ENCODE data around the gene RNASE13. TPM values are rescaled to one million over a fixed set of nuclear protein-coding genes. Genes with fewer than 3 reads are reported as not detected.

RNASE13 gene
- total RNA-seq, 1 experiment from 2014 or later: not detected

GRCh38 chr14:21078726-21079125 is 44.1 kb upstream of the RNASE13 start:
- ChIA-PET CTCF (interaction anchor here (0.6 to 8.4 kb wide), 5 partner anchors 11 to 255 kb away, joined by 3 to 60 read pairs (median 4); no protein-coding TSS in a partner anchor), POLR2A (no interaction called here)
- TF ChIP-seq, protein P1, sequence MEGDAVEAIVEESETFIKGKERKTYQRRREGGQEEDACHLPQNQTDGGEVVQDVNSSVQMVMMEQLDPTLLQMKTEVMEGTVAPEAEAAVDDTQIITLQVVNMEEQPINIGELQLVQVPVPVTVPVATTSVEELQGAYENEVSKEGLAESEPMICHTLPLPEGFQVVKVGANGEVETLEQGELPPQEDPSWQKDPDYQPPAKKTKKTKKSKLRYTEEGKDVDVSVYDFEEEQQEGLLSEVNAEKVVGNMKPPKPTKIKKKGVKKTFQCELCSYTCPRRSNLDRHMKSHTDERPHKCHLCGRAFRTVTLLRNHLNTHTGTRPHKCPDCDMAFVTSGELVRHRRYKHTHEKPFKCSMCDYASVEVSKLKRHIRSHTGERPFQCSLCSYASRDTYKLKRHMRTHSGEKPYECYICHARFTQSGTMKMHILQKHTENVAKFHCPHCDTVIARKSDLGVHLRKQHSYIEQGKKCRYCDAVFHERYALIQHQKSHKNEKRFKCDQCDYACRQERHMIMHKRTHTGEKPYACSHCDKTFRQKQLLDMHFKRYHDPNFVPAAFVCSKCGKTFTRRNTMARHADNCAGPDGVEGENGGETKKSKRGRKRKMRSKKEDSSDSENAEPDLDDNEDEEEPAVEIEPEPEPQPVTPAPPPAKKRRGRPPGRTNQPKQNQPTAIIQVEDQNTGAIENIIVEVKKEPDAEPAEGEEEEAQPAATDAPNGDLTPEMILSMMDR (IDR thresholded peaks at IDR 0.05; ENCODE audit: unreplicated experiment): no peak
- Mint-ChIP-seq H3K9me3 (ENCODE audit: unreplicated experiment) (no peaks in the 10 kb centered on the region), H3K4me1 (ENCODE audit: insufficient read depth, unreplicated experiment) (no peaks in the 10 kb centered on the region), H3K27me3 (ENCODE audit: insufficient read depth, unreplicated experiment) (no peaks in the 10 kb centered on the region), H3K4me3 (ENCODE audit: unreplicated experiment) (no peak overlapping the region), H3K36me3 (ENCODE audit: insufficient read depth, unreplicated experiment) (peaks cover 5% of the 10 kb centered on the region), H3K27ac (ENCODE audit: low read depth, unreplicated experiment) (no peak overlapping the region)
- DNase-seq (ENCODE audit: unreplicated experiment): no peak
- no TSS peak for BruUV-seq (replicated peaks)
- intact Hi-C loops (cut with micrococcal nuclease): no loop called here

GRCh38 chr14:21078287-21078686 is 43.7 kb upstream of the RNASE13 start:
- Mint-ChIP-seq H3K36me3 (ENCODE audit: insufficient read depth, unreplicated experiment) (peaks cover 8% of the 10 kb centered on the region), H3K4me3 (ENCODE audit: unreplicated experiment) (no peak overlapping the region), H3K27me3 (ENCODE audit: insufficient read depth, unreplicated experiment) (no peaks in the 10 kb centered on the region), H3K9me3 (ENCODE audit: unreplicated experiment) (no peaks in the 10 kb centered on the region), H3K27ac (ENCODE audit: low read depth, unreplicated experiment) (no peak overlapping the region), H3K4me1 (ENCODE audit: insufficient read depth, unreplicated experiment) (peaks cover 4% of the 10 kb centered on the region)
- POLR2A ChIA-PET: no interaction called here
- CTCF ChIA-PET: interaction anchor here (1.1 to 8.4 kb wide), 3 partner anchors 11 to 64 kb away, joined by 4 to 60 read pairs (median 7); no protein-coding TSS in a partner anchor
- intact Hi-C loops (cut with micrococcal nuclease): no loop called here
- TF ChIP-seq, protein P1 (IDR thresholded peaks at IDR 0.05; ENCODE audit: unreplicated experiment): no peak
- no peak for DNase-seq (ENCODE audit: unreplicated experiment)
- BruUV-seq (replicated peaks): no TSS peak

- Mint-ChIP-seq H3K4me3 (ENCODE audit: unreplicated experiment) (no peak overlapping the region), H3K36me3 (ENCODE audit: insufficient read depth, unreplicated experiment) (peaks cover 7% of the 10 kb centered on the region), H3K9me3 (ENCODE audit: unreplicated experiment) (no peaks in the 10 kb centered on the region), H3K27ac (ENCODE audit: low read depth, unreplicated experiment) (no peak overlapping the region), H3K4me1 (ENCODE audit: insufficient read depth, unreplicated experiment) (peaks cover 6% of the 10 kb centered on the region), H3K27me3 (ENCODE audit: insufficient read depth, unreplicated experiment) (no peaks in the 10 kb centered on the region)
- DNase-seq (ENCODE audit: unreplicated experiment): no peak
- TF ChIP-seq, protein P1 (IDR thresholded peaks at IDR 0.05; ENCODE audit: unreplicated experiment): no peak
- intact Hi-C loops (cut with micrococcal nuclease): no loop called here
- CTCF ChIA-PET: interaction anchor here (8.4 kb wide), 1 partner anchor 15 kb away, joined by 60 read pairs; no protein-coding TSS in a partner anchor
- BruUV-seq (replicated peaks): no TSS peak
- POLR2A ChIA-PET: interaction anchor here (1.1 kb wide), 1 partner anchor 24 kb away, joined by 3 read pairs; no protein-coding TSS in a partner anchor
Observed at GRCh38 chr14:21077672-21078071, 43.1 kb upstream of the RNASE13 start.

- POLR2A ChIA-PET: no interaction called here
- DNase-seq (ENCODE audit: unreplicated experiment): no peak
- TF ChIP-seq, protein P1 (IDR thresholded peaks at IDR 0.05; ENCODE audit: unreplicated experiment): no peak
- H3K4me1 Mint-ChIP-seq (ENCODE audit: insufficient read depth, unreplicated experiment): peaks cover 20% of the 10 kb centered on the region
- peaks cover 9% of the 10 kb centered on the region for H3K36me3 Mint-ChIP-seq (ENCODE audit: insufficient read depth, unreplicated experiment)
- BruUV-seq (replicated peaks): no TSS peak
- intact Hi-C loops (cut with micrococcal nuclease): no loop called here
- CTCF ChIA-PET: interaction anchor here (6.3 kb wide), 1 partner anchor 18 kb away, joined by 77 read pairs; no protein-coding TSS in a partner anchor
- H3K27ac Mint-ChIP-seq (ENCODE audit: low read depth, unreplicated experiment): no peak overlapping the region
- H3K9me3 Mint-ChIP-seq (ENCODE audit: unreplicated experiment): no peaks in the 10 kb centered on the region
- no peak overlapping the region for H3K4me3 Mint-ChIP-seq (ENCODE audit: unreplicated experiment)
- no peaks in the 10 kb centered on the region for H3K27me3 Mint-ChIP-seq (ENCODE audit: insufficient read depth, unreplicated experiment)
Observed at GRCh38 chr14:21075719-21076437, 41.3 kb upstream of the RNASE13 start.
